Measurements from ENCODE around the gene ICE1. TPM values are rescaled to one million over a fixed set of nuclear protein-coding genes. Genes with fewer than 3 reads are reported as not detected.
A peak's percentile ranks its signal among the peaks of the same experiment; 100 is the strongest.

The ICE1 gene
- total RNA-seq, 2 experiments from 2014 or later, result 37.6 to 39.1 TPM

- Histone ChIP-seq H3K27ac (ENCODE audit: low read depth in 1 of 2, low read length in 2 of 2) (no peak overlapping the region), H3K27me3 (ENCODE audit: control insufficient read depth in 1 of 2, insufficient read depth in 2 of 2, low read length in 2 of 2) (peaks cover 0 to 4% of the 10 kb centered on the region in 2 experiments), H3K4me3 (ENCODE audit: low read length) (peak overlapping the region; percentile 26), H3K9me3 (ENCODE audit: control insufficient read depth in 1 of 2, insufficient read depth in 1 of 2, low read length in 2 of 2) (peaks cover 0 to 3% of the 10 kb centered on the region in 2 experiments), H3K4me1 (ENCODE audit: insufficient read depth, low read length) (peaks cover 22% of the 10 kb centered on the region), H3K36me3 (ENCODE audit: insufficient read depth, low read length) (peaks cover 2% of the 10 kb centered on the region)
- CTCF ChIA-PET, result no interaction called here
- ATAC-seq (ENCODE audit: poor library complexity) (peak; percentile 98), DNase-seq (peak; percentile 77 to 94 (median 83))
- H3K9me3 Mint-ChIP-seq, result no peaks in the 10 kb centered on the region
- POLR2A ChIA-PET, result interaction anchor here (1.0 to 1.4 kb wide), 2 partner anchors 73 to 884 kb away, joined by 3 to 7 read pairs; partner anchors contain the start of genes ICE1 and MED10
- no peak overlapping the region for H3K4me3 Mint-ChIP-seq
- peaks cover 18% of the 10 kb centered on the region for H3K4me1 Mint-ChIP-seq (ENCODE audit: low read depth)
- intact Hi-C loops (cut with DNase I, micrococcal nuclease), result loop anchor here (5.0 to 10.0 kb wide), 5 partner anchors 72 to 1220 kb away; partner anchors contain the start of genes ICE1 (in 1 of the 2), MED10 (in 1 of the 2), NSUN2 (in 1 of the 2) and SRD5A1 (in 1 of the 2)
- peaks cover under 1% of the 10 kb centered on the region for H3K36me3 Mint-ChIP-seq (ENCODE audit: low read depth)
- H3K27ac Mint-ChIP-seq, result no peak overlapping the region
- H3K27me3 Mint-ChIP-seq, result peaks cover 36% of the 10 kb centered on the region
- no peak for TF ChIP-seq CTCF (IDR thresholded peaks at IDR 0.05)
Measured at GRCh38 chr5:5494489-5495402, 72.3 kb downstream of the ICE1 start.

DNA sequence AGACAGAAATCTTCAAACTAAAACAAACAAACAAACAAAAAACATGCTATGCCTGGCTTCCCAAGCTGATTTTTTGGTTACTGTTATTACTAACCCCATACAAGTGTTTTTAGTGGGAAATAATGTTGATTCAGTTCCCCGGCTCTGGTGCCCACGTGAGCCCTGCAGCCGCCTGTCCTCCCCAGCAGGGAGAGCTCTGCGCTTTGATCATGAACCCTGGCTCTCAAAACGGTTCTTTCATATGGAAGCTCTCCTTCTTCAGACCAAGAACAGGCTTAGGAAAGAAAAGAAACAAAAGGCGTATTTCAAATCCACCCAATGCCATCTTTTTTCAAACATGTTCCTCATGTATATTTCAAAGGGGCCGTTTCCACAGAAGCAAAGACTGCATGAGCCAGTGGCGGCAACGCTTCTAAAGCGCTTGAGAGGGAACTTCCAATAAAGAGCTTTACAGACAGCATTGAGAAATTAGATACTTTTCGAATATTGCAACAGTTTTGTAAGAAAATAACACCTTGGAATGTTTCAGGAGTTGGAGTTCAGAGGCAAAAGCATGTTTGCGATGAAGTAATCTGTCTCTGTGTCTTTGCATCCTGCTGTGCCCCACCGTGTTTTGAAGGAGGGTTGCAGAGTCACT lies 74.8 kb downstream of the ICE1 start:
- no peak overlapping the region for H3K4me3 ChIP-seq (ENCODE audit: low read length)
- CTCF ChIA-PET, result interaction anchor here (1.1 to 1.5 kb wide), 2 partner anchors 21 to 25 kb away, joined by 3 to 4 read pairs; no protein-coding TSS in a partner anchor
- intact Hi-C loops (cut with DNase I, micrococcal nuclease), result loop anchor here in 1 of 2 experiments (10.0 kb wide), 3 partner anchors 878 to 1218 kb away; partner anchors contain the start of genes MED10, NSUN2, SRD5A1 and TENT4A
- POLR2A ChIA-PET, result no interaction called here
- H3K9me3 Mint-ChIP-seq, result no peaks in the 10 kb centered on the region
- peak overlapping the region; percentile 32 for H3K4me3 Mint-ChIP-seq
- peaks cover 14% of the 10 kb centered on the region for H3K4me1 Mint-ChIP-seq (ENCODE audit: low read depth)
- H3K27me3 Mint-ChIP-seq, result peaks cover 44% of the 10 kb centered on the region
- no peaks in the 10 kb centered on the region for H3K36me3 ChIP-seq (ENCODE audit: insufficient read depth, low read length)
- no peak overlapping the region for H3K27ac Mint-ChIP-seq
- no peaks in the 10 kb centered on the region for H3K36me3 Mint-ChIP-seq (ENCODE audit: low read depth)
- DNase-seq, result peak in 4 of 14 experiments; percentile 26 to 60 (median 40)
- peaks cover 20% of the 10 kb centered on the region for H3K4me1 ChIP-seq (ENCODE audit: insufficient read depth, low read length)
- peaks cover 0 to 3% of the 10 kb centered on the region in 2 experiments for H3K9me3 ChIP-seq (ENCODE audit: control insufficient read depth in 1 of 2, insufficient read depth in 1 of 2, low read length in 2 of 2)
- H3K27me3 ChIP-seq (ENCODE audit: control insufficient read depth in 1 of 2, insufficient read depth in 2 of 2, low read length in 2 of 2), result peaks cover 7 to 15% of the 10 kb centered on the region in 2 experiments
- TF ChIP-seq CTCF (IDR thresholded peaks at IDR 0.05), result no peak
- ATAC-seq (ENCODE audit: poor library complexity), result no peak
- H3K27ac ChIP-seq (ENCODE audit: low read depth in 1 of 2, low read length in 2 of 2), result no peak overlapping the region

- no peaks in the 10 kb centered on the region for H3K36me3 Mint-ChIP-seq (ENCODE audit: low read depth)
- CTCF ChIA-PET, result no interaction called here
- intact Hi-C loops (cut with DNase I, micrococcal nuclease), result loop anchor here in 1 of 2 experiments (10.0 kb wide), 3 partner anchors 875 to 1215 kb away; partner anchors contain the start of genes MED10, NSUN2, SRD5A1 and TENT4A
Measured at GRCh38 chr5:5499442-5499841, 77.0 kb downstream of the ICE1 start.

More at GRCh38 chr5:5499442-5499841, 77.0 kb downstream of the ICE1 start:
- no peak overlapping the region for H3K4me3 Mint-ChIP-seq
- peaks cover 58% of the 10 kb centered on the region for H3K27me3 Mint-ChIP-seq
- peaks cover 4% of the 10 kb centered on the region for H3K4me1 Mint-ChIP-seq (ENCODE audit: low read depth)
- H3K27ac ChIP-seq (ENCODE audit: low read depth in 1 of 2, low read length in 2 of 2), result no peak overlapping the region
- no peak for TF ChIP-seq CTCF (IDR thresholded peaks at IDR 0.05)
- peaks cover 8% of the 10 kb centered on the region for H3K9me3 Mint-ChIP-seq
- POLR2A ChIA-PET, result no interaction called here
- no peak for ATAC-seq (ENCODE audit: poor library complexity)
- DNase-seq, result no peak
- H3K9me3 ChIP-seq (ENCODE audit: control insufficient read depth in 1 of 2, insufficient read depth in 1 of 2, low read length in 2 of 2), result peaks cover 3 to 5% of the 10 kb centered on the region in 2 experiments
- H3K36me3 ChIP-seq (ENCODE audit: insufficient read depth, low read length), result no peaks in the 10 kb centered on the region
- H3K27ac Mint-ChIP-seq, result no peak overlapping the region
- no peak overlapping the region for H3K4me3 ChIP-seq (ENCODE audit: low read length)
- H3K27me3 ChIP-seq (ENCODE audit: control insufficient read depth in 1 of 2, insufficient read depth in 2 of 2, low read length in 2 of 2), result peaks cover 15% of the 10 kb centered on the region in 2 experiments
- peaks cover 11% of the 10 kb centered on the region for H3K4me1 ChIP-seq (ENCODE audit: insufficient read depth, low read length)

Data from CD4-positive, alpha-beta T cell (primary cell).